Panc1 (cell line): ENCODE data around the gene FSHR.

Experiments
- CTCF ChIP-seq: fragments of 450-650 bp; IDR thresholded peaks from 2 replicates; pipeline ENCODE4 v1.5.1; 2017; ENCODE audit warnings: mild to moderate bottlenecking
- POLR2AphosphoS5 ChIP-seq: IDR thresholded peaks from 2 replicates; pipeline ENCODE4 v1.6.1; 2012; ENCODE audit warnings: mild to moderate bottlenecking, low read depth, low read length, moderate library complexity
- SIN3A ChIP-seq: IDR thresholded peaks from 2 replicates; pipeline ENCODE4 v1.6.1; 2012; ENCODE audit warnings: low read depth, mild to moderate bottlenecking, low read length, moderate library complexity, borderline replicate concordance; ENCODE audit not compliant: insufficient read depth
- TCF7L2 ChIP-seq: IDR thresholded peaks from 2 replicates; pipeline ENCODE4 v1.6.1; 2011; ENCODE audit warnings: mild to moderate bottlenecking, low read depth, low read length, inconsistent platforms
- TF ChIP-seq, protein P1 (sequence below), 2 experiments: IDR thresholded peaks; 2 replicates each; pipeline ENCODE4 v1.6.1; 2011 to 2012; ENCODE audit warnings: low read depth in 2 of 2, control low read depth in 1 of 2, low read length in 1 of 2, mild to moderate bottlenecking in 1 of 2, moderate library complexity in 1 of 2; ENCODE audit not compliant: insufficient read depth in 1 of 2

GRCh38 chr2:48952614-48953013 is 201.7 kb downstream of the FSHR start:
- no peak for TF ChIP-seq CTCF
- TF ChIP-seq SIN3A = no peak
- TF ChIP-seq POLR2AphosphoS5 = no peak
- TF ChIP-seq, protein P1, sequence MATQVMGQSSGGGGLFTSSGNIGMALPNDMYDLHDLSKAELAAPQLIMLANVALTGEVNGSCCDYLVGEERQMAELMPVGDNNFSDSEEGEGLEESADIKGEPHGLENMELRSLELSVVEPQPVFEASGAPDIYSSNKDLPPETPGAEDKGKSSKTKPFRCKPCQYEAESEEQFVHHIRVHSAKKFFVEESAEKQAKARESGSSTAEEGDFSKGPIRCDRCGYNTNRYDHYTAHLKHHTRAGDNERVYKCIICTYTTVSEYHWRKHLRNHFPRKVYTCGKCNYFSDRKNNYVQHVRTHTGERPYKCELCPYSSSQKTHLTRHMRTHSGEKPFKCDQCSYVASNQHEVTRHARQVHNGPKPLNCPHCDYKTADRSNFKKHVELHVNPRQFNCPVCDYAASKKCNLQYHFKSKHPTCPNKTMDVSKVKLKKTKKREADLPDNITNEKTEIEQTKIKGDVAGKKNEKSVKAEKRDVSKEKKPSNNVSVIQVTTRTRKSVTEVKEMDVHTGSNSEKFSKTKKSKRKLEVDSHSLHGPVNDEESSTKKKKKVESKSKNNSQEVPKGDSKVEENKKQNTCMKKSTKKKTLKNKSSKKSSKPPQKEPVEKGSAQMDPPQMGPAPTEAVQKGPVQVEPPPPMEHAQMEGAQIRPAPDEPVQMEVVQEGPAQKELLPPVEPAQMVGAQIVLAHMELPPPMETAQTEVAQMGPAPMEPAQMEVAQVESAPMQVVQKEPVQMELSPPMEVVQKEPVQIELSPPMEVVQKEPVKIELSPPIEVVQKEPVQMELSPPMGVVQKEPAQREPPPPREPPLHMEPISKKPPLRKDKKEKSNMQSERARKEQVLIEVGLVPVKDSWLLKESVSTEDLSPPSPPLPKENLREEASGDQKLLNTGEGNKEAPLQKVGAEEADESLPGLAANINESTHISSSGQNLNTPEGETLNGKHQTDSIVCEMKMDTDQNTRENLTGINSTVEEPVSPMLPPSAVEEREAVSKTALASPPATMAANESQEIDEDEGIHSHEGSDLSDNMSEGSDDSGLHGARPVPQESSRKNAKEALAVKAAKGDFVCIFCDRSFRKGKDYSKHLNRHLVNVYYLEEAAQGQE (IDR thresholded peaks at IDR 0.05; ENCODE audit: insufficient read depth in 1 of 2, low read depth in 2 of 2, low read length in 1 of 2) = no peak
- no peak for TF ChIP-seq TCF7L2
